DMS79 (cell line): ENCODE measurements around the gene NPY5R.

ENCODE experiments used
- DNase-seq: peaks from one replicate; lab custom pipeline; 2025; lab: John Stamatoyannopoulos, UW

The NPY5R gene

DNA sequence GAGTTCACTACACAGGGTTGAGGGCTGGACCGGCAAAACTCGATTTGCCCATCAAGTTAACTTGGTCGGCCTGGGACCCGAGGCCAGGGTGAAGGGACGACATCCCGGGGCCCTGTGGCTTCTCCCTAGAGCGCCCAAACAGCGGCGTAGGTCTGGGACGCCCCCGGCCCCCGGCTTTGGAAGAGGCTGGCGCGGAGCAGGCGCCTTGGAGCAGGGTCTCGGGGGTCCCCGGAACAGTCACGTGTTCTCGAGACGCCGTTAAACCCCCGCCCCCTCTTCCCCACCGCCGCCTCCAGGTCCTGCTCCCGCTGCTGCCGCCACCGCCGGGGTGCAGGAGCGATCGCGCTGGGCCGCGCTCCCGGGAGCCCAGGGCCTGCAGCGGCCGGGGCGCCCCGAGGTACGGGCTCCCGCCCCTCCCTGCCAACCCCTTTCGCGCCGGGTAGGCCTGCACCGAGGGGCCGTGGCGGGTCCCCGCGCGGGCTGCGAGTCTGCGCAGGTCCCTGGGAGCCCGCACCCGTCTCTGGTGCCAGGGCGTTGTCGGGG, at the start of gene NPY5R:
TSS of gene NPY5R (plus strand) at position 289 of the 543 bp plus-strand sequence. CDS start 6,382 bp downstream, outside the sequence.
- no peak for DNase-seq

DNA sequence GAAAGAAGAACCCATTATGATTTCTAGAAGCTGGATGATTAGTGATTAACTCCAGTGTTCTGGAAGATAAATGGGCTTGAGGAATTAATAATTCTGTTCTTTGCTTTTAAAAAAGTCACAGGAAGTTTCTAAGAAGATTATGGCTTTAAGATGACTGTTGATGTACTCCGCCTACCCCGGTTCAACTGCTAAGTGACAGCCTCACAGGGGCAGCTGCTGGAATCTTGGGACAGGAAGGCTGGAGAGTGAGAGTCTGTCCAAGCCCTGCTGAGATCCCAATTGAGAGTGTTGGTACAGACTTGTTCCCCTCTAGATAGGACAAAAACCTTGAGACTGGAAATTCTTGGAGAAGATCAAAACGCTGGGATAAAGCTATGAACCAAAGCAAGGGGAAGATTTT, 48.6 kb upstream of the NPY5R start:
- DNase-seq: no peak

DNA sequence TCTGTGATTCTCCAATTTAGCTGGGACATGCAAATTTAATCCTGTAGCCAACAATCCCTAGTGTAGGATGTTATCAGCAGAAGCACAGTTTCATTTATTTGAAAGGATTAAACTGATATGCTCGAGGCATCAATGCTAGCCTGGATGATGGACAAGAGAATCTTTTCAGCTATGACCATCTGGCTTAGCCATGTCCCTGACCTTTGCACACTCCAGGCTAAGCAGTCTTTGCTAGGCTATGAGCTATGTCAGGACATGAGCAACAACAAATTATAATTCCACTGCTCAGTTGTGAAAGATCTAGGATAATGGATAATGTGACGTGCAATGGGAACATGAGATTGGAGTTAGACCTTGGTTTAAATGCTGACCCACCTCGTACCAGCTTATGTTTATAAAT, 43.2 kb upstream of the NPY5R start:
- no peak for DNase-seq

DNA sequence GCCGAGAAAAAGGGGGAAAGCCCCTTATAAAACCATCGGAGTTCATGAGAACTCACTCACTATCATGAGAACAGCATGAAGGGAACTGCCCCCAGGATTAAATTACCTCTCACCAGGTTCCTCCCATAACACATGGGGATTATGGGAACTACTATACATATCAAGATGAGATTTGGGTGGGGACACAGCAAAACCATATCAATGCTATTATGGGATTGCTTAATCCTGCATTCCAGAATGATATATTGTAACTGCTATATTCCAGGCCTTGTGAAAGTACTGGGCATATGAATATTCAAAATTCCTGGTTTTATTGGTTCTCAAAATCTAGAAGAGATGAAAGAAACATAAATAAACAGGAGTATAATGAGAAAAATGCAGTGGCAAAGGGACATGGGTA, 40.6 kb upstream of the NPY5R start:
- no peak for DNase-seq

DNA sequence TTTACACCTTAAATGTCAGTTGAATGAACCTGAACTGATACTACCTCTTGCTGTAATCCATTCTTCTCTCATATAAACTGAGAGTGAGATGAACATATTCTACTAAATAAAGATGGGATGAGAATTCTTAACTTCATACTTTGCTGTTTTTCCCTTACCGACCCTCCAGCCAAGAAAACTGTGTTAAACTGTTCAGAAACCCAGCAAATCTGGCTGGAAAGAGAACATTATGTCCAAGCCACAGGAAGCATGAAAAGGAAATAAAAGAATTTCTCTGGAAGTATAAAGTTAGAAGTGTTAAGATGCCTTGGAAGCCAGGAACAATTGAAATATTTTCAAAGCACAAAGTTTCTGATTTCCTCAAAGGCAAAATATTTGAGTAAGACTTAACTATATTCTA, 34.2 kb upstream of the NPY5R start:
- DNase-seq: no peak

DNA sequence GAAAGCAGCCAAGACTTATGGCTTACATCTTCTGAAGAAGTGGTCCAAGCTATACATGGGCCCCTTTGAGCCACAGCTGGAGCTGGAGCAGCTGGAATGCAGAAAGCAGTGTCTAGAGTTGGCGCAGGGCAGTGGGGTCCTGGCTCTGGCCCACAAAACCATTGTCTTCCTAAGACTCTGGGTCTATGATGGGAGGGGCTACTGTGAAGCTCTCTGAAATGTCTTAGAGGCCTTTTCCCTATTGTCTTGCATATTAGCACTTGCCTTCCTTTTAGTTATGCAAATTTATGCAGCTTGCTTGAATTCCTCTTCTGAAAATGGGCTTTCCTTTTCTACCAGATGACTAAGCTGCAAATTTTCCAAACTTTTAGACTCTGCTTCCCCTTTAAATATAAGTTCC, 26.6 kb upstream of the NPY5R start:
- no peak for DNase-seq

DNA sequence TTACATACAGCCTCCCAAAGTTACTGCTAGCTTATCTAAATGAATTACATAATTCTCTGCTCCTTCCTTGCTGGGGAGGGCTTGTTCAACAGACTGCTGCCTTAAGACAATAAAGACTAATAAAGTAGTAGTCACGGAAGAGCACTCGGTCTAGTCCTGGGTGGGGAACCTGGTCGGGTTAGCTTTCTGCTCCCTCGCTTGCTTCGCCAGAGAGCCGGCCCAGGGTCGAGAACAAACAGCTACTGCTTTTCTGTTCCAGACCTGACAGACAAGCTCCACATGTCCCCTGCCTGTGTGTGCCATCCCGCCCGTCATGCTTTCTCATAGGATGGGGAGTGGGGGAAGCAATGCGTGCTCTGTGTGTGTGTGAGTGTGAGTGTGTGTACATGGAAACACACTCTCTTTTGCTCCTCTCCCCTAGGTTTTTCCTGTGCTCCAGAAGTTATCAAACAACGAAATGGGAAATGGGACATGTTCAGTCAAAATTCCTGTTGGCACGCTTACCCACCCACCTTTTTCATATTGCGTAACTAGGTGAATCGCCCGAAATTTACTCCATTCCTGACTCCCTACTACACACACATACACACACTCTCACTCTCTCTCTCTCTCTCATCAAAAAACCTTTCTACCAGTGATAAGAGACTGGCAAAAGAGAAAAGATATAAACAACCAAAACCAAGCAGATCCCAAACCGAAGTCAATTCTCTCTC, 12.6 kb upstream of the NPY5R start:
- no peak for DNase-seq

DNA sequence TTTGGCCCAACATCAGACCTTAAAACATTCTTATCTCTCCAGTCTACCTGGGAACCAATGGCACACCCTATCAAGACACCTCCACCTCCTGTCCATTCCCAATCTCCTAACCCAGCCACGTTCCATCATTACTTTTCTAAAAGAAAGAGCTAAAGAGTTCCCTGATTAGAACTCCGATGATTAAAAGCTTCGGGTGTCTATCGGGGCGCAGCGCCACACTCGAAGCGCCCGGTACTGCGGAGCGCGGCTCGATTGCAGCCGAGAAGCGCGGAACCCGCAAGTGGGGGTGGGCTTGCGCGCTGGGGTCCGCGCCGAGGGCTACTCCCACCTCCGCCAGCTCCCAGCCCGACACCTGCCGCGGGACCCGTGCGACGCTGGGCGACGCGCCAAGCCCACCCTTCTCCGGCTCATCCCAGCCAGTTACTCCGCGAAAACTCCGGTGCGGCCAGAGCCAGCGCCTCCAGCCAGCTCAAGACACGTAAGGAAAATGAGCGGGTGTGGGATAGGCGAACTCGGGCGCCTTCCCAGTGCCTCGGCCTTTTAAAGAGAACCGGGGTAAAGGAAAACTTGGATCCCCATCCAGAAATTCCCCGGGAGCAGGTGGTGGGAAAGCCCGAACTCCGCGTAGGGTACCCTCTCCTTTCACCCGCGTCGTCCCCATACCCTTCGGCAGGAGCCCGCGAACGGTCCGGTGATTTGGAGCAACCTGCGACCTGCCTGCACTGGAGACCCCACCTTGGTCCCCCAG, 11.9 kb upstream of the NPY5R start:
- DNase-seq: no peak

DNA sequence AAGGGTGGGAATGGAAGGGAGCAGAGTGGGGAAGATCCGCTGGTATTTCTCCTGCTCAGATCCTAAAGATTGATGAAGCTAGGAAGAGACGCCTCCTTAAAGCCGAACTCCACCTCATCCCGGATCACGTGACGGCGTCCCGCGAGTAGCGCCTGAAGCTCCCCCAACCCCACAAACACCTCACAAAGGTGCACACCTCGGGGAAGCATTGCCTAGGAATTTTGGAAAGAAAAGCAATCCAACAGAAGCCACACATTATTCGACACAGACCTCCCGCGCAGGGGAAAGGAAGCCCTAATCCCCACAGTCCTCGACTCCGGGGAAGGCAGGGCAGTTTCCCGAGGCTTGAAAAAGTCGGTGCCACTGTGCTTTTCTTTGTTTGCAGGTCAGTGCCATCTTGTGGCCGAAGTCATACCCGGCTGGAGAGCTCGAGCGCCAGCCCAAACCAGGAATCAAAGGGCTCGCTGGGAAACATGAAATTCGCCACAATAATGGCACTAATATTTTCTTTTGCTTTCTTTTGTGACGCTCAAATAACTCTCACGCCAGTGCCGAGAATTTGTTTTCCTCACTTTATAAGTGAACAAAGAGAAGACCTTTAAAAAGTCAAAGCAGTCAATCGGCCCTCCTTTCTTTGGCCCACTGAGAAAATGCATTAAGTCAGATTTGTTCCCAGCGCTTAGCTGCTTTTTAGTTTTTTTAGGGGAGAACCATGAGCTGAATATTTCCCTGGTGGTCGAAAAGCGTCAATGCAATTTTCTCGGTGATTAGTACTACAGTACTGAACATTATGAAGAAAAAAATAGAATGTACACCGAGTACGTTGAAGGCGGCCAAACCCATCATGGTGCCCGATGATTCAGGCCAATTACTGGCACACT, 10.9 kb upstream of the NPY5R start, which contains the start of gene NPY1R:
TSS of gene NPY1R (minus strand) at position 71 of the 881 bp plus-strand sequence. CDS start 6,042 bp downstream, outside the sequence.
- DNase-seq: peak; percentile 37

DNA sequence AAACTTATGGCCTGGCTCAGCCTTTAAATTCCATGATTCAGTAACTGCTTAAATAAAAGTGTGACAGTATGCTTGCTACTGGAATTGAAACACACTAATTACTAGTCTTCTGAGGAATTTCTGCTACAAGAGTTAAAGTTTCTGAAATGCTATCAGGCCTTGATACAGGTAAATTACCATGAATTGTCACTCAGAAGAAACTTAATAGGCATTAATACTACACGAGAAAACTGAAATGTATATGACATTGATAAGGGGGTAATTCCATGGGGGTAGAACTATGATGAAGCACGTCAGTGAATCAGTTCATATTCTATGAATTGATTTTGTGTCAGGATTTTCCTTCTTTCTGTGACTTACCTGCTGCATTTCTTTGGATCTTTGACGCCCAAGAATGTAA, 8.3 kb upstream of the NPY5R start:
- DNase-seq: no peak

DNA sequence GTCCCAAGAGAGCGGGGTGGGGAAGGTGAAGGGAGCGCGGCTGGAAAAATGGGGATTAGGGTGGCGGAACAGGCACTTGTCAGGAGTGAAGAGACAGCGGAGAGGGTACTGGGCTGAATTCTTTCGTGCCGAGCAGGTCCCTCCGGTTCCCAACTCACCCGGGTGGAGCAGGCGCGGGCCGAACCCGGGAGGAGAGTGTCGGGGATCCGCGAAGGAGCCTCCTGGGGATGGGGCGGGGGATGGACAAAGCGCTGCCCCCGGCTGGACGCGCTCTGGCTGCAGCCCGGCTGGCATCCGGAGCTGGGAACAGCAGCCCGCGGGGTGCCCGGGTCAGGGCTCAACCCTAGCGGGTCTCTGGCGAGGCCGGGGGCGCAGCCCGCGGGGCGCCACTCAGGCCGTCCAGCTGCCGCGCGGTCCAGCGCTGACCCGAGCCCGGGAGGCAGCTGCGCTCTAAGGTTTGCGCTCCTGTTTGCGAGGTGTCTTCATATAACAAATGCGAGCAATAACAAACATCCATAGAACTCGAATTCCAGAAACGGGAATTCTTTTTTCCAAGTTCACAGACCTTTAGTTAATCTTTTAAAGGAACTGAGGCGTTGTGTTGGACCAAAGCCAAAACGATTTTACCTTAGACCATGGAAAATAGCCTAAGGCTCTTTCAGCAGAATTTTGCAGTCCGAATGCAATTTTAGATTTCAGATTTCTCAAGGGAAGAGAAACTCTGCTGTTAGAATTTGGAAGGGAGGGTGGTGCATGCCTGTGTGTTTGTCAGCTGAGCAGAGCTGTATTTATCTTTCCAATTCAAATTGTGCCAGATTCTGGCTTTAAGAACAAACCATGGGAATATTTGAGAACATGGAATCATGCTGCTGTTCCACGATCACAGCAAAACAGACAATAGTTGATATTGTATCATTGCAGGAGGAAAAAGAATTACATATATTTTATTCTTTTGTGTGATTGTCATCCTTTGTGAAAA, 744 bp downstream of the NPY5R start:
- DNase-seq: no peak

DNA sequence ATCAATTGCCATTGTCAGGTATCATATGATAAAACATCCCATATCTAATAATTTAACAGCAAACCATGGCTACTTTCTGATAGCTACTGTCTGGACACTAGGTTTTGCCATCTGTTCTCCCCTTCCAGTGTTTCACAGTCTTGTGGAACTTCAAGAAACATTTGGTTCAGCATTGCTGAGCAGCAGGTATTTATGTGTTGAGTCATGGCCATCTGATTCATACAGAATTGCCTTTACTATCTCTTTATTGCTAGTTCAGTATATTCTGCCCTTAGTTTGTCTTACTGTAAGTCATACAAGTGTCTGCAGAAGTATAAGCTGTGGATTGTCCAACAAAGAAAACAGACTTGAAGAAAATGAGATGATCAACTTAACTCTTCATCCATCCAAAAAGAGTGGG, 7.0 kb downstream of the NPY5R start:
- no peak for DNase-seq

DNA sequence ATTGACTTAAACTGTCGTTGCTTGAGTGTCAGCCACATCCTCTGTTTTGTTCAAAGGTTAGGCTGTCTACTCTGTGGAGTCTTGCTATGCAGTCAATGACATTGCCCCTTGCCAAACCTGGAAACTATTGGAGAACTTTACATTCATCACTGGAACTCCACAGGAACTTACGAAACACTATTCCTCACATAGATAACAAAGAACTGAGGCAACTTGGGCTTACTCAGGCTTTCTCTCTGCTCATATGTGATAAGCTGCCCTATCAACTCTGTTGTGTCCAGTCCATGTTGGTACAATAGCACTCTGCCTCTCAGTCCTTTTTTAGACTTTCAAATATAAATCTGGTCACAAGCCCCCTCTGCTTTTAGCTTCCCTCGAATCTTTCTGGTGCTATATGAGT, 9.4 kb downstream of the NPY5R start:
- DNase-seq: no peak

DNA sequence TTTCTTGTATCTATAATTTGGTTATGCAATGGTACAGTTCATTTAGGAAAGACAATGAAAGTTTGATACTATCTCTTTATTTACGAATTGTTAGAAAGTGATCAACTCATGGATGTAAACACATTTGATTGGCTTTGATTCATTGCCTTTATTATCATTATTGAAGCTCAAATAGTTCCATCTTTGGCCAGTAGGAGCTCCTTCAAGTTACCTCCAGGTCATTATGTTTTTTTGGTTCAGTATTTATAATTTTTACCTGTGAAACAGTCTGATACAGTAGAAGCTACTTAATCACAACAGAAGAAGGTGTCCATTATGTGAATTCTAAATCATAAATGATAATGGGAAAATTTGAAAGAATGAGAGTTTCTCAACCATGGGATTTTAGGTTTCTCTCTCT, 12.4 kb downstream of the NPY5R start:
- no peak for DNase-seq

DNA sequence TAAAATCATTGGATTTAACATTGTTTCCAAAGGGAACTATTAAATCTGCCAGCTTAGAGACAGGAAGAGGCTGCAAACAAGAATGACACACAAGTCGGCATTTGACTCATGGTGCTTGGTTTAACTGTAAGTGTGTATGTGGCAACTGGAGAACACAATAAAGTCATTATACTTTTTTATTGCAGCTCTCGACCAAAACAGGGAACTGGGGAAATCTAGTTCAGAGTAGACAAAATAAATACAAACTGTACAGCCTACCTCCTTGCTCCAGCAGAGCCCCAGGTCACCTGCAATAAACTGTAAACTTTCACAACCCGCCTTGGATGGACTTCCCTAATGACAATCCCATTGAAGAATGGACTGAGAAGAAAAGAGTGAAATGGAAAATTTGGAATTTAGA, 24.0 kb downstream of the NPY5R start:
- DNase-seq: no peak

DNA sequence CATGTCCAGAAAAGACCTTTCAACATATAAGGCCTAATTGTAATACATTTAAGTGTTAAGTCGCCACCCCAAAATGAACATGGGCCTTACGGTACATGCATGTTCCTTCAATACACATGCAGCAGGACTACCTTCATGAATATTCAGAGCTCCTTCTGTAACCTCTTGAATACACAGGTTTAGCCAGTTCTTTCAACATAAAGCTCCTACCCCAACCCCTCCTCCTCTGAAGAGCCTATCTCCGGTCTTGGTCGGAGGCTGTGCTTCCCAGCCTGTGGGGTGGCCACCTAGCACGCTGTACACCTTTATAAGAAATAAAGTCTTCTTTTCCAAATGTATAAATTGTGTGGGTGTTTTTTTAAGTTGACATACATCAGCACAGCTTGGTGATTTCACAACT, 28.3 kb downstream of the NPY5R start:
- no peak for DNase-seq

DNA sequence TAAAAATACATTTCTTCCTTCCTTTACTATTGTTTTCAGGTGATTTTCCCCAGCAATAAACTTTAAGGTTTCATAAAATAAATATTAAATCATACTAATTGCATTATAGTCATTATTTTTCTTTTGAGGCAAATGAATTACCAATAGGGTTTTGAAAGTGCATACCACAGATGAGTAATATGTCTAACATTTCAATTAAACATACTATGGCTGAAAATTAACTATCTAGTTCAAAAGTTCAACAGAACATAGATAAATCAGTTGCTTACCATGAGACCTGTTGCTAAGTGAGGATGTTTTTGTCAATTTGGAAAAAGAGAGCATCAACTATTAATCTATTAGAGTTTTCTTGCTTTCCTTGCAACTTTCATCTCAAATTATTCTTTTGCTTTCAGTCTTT, 35.0 kb downstream of the NPY5R start:
- no peak for DNase-seq

DNA sequence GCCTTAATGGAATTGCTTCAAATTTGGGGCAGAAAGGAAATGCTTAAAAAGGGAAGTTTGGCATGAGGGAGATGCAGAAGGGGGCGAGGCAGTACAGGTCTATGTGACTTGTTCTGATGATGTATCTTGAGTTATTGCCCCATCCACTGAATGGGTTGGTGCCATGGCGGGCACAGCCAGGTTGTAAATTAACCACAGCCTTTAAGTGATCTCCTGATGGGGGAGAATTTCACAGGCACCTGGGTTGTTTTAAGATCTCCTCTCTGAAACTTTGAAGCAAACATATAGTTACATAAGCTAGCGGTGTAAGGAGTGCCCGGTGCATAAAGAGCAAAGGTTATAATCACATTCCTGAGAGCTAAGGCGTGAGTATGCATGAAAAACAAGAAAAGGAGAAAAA, 37.0 kb downstream of the NPY5R start:
- no peak for DNase-seq

DNA sequence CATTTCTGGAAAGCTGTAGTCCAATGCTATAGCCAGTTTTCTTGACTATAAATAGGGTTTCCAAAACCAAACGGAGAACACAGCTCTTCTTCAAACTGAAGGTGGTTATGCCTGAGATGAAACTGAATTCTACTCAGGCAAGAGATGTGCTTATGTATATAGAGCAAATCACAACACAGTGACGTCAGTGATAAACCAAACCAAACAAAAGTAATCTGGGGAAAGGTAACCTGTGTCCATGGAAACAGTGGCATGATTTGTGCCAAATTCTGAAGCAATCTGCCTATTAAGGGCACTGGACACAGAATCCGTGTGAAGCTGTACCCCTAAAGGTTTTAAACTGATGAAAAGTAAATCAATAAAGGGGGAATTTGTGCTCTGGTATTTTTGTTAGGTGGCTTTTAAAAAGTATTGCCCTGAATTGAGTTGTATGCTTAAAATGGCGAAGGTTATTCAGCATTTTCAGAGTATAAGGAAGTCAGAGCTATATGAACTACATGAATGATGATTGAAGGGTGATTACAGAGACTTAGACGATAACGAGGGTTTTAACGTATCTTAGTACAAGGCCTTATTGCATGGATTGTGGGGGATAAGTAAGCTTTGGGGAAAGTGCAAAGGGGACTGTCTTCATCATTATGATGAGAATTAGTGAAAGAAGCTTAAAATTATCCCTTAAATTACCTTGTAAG, 38.6 kb downstream of the NPY5R start:
- DNase-seq: no peak

DNA sequence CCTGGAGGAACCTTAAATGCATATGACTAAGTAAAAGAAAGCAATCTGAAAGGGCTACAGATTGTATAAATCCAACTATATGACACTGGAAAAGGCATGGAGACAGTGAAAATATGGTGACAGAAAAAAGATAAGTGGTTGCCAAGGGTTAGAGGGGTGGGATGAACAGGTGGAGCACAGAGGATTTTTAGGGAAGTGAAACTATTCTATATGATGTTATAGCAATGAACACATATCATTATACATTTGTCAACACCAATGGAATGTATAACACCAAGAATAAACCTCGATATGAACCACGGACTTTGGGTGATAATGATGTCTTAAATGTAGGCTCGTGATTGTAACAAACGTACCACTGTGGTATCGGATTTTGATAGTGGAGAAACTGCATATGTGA, 40.7 kb downstream of the NPY5R start:
- no peak for DNase-seq

DNA sequence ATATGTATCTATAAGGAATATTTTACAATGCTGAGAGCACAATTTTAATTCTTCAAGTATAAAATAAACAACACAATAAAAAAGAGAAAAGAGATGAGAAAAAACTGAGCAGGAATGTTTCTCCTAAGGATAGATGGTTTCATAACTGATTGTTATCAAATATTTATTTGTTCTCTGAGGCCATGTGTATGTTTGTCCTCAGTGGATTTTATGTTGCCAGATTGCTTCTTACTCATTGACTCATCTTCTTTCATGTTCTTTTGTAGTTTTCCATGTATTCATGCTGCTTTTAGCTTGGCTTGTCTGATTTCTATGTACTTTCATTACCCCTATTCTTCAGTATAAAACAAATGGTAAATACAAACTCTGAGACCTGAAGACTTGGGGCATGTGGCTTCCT, 41.2 kb downstream of the NPY5R start:
- no peak for DNase-seq
